Myocyte (in vitro differentiated cells): ENCODE data around the gene ACTL6B. TPM values are rescaled to one million over a fixed set of nuclear protein-coding genes. Genes with fewer than 3 reads are reported as not detected.
"Not testable (repeated sequence)": the region's sequence is repeated elsewhere in the genome, so short reads cannot be mapped to it uniquely, and the experiment has no call there.

Source experiments
- DNase-seq: peaks from one replicate; pipeline ENCODE4 v3.0.0-alpha.2; 2012; ENCODE audit warnings: low read depth
- polyA plus RNA-seq: library from polyadenylated mRNA; unstranded; fragments of >200 nt; gene quantifications from one replicate; pipeline ENCODE4 v1.2.1, GENCODE V29; 2012; ENCODE audit warnings: missing spikeins
- total RNA-seq: library from RNA; depleted of rRNA; stranded (reverse); fragments of >200 nt; gene quantifications from 2 replicates; pipeline ENCODE4 v1.2.3, GENCODE V29; 2014

The ACTL6B gene
- total RNA-seq: not detected in 2 replicates
- polyA plus RNA-seq: not detected

- DNase-seq: peak; percentile 61
Observed at GRCh38 chr7:100655908-100656674, at the start of gene ACTL6B. Gene ACTL6B, minus strand, starts transcription at chr7:100656448. Its CDS starts 94 bp downstream, at chr7:100656354.

- peak; percentile 82 for DNase-seq
Observed at GRCh38 chr7:100705320-100705752, 49.1 kb upstream of the ACTL6B start.

GRCh38 chr7:100701089-100701488 is 44.8 kb upstream of the ACTL6B start:
- DNase-seq: not testable (repeated sequence)

- DNase-seq: no peak
Observed at GRCh38 chr7:100699018-100699417, 42.8 kb upstream of the ACTL6B start.

GRCh38 chr7:100696123-100696521 is 39.9 kb upstream of the ACTL6B start:
- DNase-seq: no peak

GRCh38 chr7:100694098-100694745 is 38.0 kb upstream of the ACTL6B start, which contains the start of gene GIGYF1:
Gene GIGYF1, minus strand, starts transcription at chr7:100694250. Its CDS starts 6,012 bp downstream, at chr7:100688238.
- peak; percentile 76 for DNase-seq

GRCh38 chr7:100693312-100694097 is 37.3 kb upstream of the ACTL6B start:
- DNase-seq: peak; percentile 26

- no peak for DNase-seq
Observed at GRCh38 chr7:100692578-100692961, 36.3 kb upstream of the ACTL6B start.

- peak; percentile 87 for DNase-seq
Observed at GRCh38 chr7:100691676-100692577, 35.7 kb upstream of the ACTL6B start.

- no peak for DNase-seq
Observed at GRCh38 chr7:100689230-100690135, 33.2 kb upstream of the ACTL6B start.

GRCh38 chr7:100688326-100688860 is 32.1 kb upstream of the ACTL6B start:
- no peak for DNase-seq

GRCh38 chr7:100687751-100688300 is 31.6 kb upstream of the ACTL6B start:
- DNase-seq: no peak

- no peak for DNase-seq
Observed at GRCh38 chr7:100687261-100687660, 31.0 kb upstream of the ACTL6B start.

GRCh38 chr7:100686822-100687211 is 30.6 kb upstream of the ACTL6B start:
- DNase-seq: no peak

GRCh38 chr7:100686201-100686821 is 30.1 kb upstream of the ACTL6B start:
- DNase-seq: no peak

GRCh38 chr7:100685631-100686145 is 29.4 kb upstream of the ACTL6B start:
- DNase-seq: no peak

GRCh38 chr7:100685049-100685605 is 28.9 kb upstream of the ACTL6B start:
- DNase-seq: no peak

GRCh38 chr7:100684534-100685042 is 28.3 kb upstream of the ACTL6B start:
- DNase-seq: no peak
